Measurements from ENCODE around the gene SATB1. TPM values are rescaled to one million over a fixed set of nuclear protein-coding genes. Genes with fewer than 3 reads are reported as not detected.

The SATB1 gene
- polyA plus RNA-seq, 2 of the 4 experiments (the other 2 are of a cell fraction): 0.05 TPM; not detected in 1

GRCh38 chr3:18434711-18435110 lies 9.6 kb upstream of the SATB1 start:
- H3K9me3 ChIP-seq: no peaks in the 10 kb centered on the region
- no peak overlapping the region for H3K27ac ChIP-seq
- POLR2A ChIA-PET: no interaction called here
- no peak for TF ChIP-seq KDM5A (IDR thresholded peaks at IDR 0.05)
- no peak for TF ChIP-seq CEBPB (IDR thresholded peaks at IDR 0.05)
- TF ChIP-seq MAFK (IDR thresholded peaks at IDR 0.05; ENCODE audit: partially characterized antibody): no peak
- TF ChIP-seq CTCF (IDR thresholded peaks at IDR 0.05): no peak
- TF ChIP-seq CBX8 (IDR thresholded peaks at IDR 0.05): no peak
- no peak for TF ChIP-seq EHMT2 (IDR thresholded peaks at IDR 0.05; ENCODE audit: low read depth)
- TF ChIP-seq REST (IDR thresholded peaks at IDR 0.05): no peak
- TF ChIP-seq POLR2AphosphoS2 (conservative IDR thresholded peaks at IDR 0.05; ENCODE audit: low read length): no peak
- no peak for TF ChIP-seq HEYL (CRISPR knock-in tag; IDR thresholded peaks at IDR 0.05)
- no peak for TF ChIP-seq ZFP36 (IDR thresholded peaks at IDR 0.05; ENCODE audit: borderline replicate concordance, partially characterized antibody)
- TF ChIP-seq POLR2A (IDR thresholded peaks at IDR 0.05; ENCODE audit: low read length): no peak
- TF ChIP-seq MYC (IDR thresholded peaks at IDR 0.05; ENCODE audit: borderline replicate concordance, low read length): no peak
- TF ChIP-seq CHD2 (IDR thresholded peaks at IDR 0.05; ENCODE audit: low read length, partially characterized antibody): no peak
- no peak for TF ChIP-seq EHF (CRISPR knock-in tag; IDR thresholded peaks at IDR 0.05)
- TF ChIP-seq CHD4 (IDR thresholded peaks at IDR 0.05; ENCODE audit: borderline replicate concordance): no peak
- TF ChIP-seq ATOH8 (CRISPR knock-in tag; IDR thresholded peaks at IDR 0.05; ENCODE audit: low read depth): no peak
- TF ChIP-seq CBX2 (IDR thresholded peaks at IDR 0.05; ENCODE audit: borderline replicate concordance, low read depth): no peak
- TF ChIP-seq NFE2L2 (conservative IDR thresholded peaks at IDR 0.05; ENCODE audit: low read length): no peak
- no peak for DNase-seq (ENCODE audit: low read depth in 1 of 2, low spot score in 1 of 2)
- H3K4me3 ChIP-seq: no peak overlapping the region
- no peak overlapping the region for H3K4me2 ChIP-seq
- WGBS (ENCODE audit: missing lambda C conversion rate): 45% methylated on average over 6 of the region's 6 CpGs
- ATAC-seq: no peak
- H3K4me1 ChIP-seq: no peaks in the 10 kb centered on the region
- FAIRE-seq: no peak
- CTCF ChIA-PET: no interaction called here

- POLR2A ChIA-PET: no interaction called here
- DNase-seq (ENCODE audit: low read depth in 1 of 2, low spot score in 1 of 2): no peak
- TF ChIP-seq E2F6 (IDR thresholded peaks at IDR 0.05; ENCODE audit: borderline replicate concordance, low read depth) (no peak), POLR2AphosphoS2 (conservative IDR thresholded peaks at IDR 0.05; ENCODE audit: low read length) (no peak), FOSB (CRISPR knock-in tag; IDR thresholded peaks at IDR 0.05) (no peak), ZFP36 (IDR thresholded peaks at IDR 0.05; ENCODE audit: borderline replicate concordance, partially characterized antibody) (no peak), NR3C1 (IDR thresholded peaks at IDR 0.05) (no peak), HOXB5 (CRISPR knock-in tag; IDR thresholded peaks at IDR 0.05) (no peak), NFE2L2 (conservative IDR thresholded peaks at IDR 0.05; ENCODE audit: low read length) (no peak), CHD4 (IDR thresholded peaks at IDR 0.05; ENCODE audit: borderline replicate concordance) (no peak), EHF (CRISPR knock-in tag; IDR thresholded peaks at IDR 0.05) (no peak), JUNB (IDR thresholded peaks at IDR 0.05) (no peak), CTCF (IDR thresholded peaks at IDR 0.05) (no peak), BHLHE40 (IDR thresholded peaks at IDR 0.05; ENCODE audit: low read depth, low read length) (no peak), HDAC2 (IDR thresholded peaks at IDR 0.05) (no peak), HES2 (IDR thresholded peaks at IDR 0.05) (no peak), MAX (IDR thresholded peaks at IDR 0.05) (no peak), EHMT2 (IDR thresholded peaks at IDR 0.05; ENCODE audit: low read depth) (no peak), HOXB13 (CRISPR knock-in tag; IDR thresholded peaks at IDR 0.05; ENCODE audit: low read depth) (no peak)
- Histone ChIP-seq H3K4me2 (no peak overlapping the region), H3K27ac (no peak overlapping the region), H3K9me3 (no peaks in the 10 kb centered on the region), H3K4me1 (no peaks in the 10 kb centered on the region), H3K4me3 (no peak overlapping the region)
- no peak for FAIRE-seq
- WGBS (ENCODE audit: missing lambda C conversion rate): 0% methylated on average over 1 of the region's 1 CpG
- ATAC-seq: no peak
- CTCF ChIA-PET: no interaction called here
These were observed 7.6 kb upstream of the SATB1 start for GRCh38 chr3:18432752-18433151.
